Activated naive CD8-positive, alpha-beta T cell (primary cell): ENCODE measurements around the gene MEI1.
A peak's percentile ranks its signal among the peaks of the same experiment; 100 is the strongest.

Source experiments
- H3K27ac Mint-ChIP-seq: one replicate; pipeline ENCODE4 v1.8.0; 2021; ENCODE audit warnings: mixed read lengths
- H3K27me3 Mint-ChIP-seq: one replicate; pipeline ENCODE4 v1.8.0; 2021; ENCODE audit warnings: mixed read lengths
- H3K36me3 Mint-ChIP-seq: one replicate; pipeline ENCODE4 v1.8.0; 2021; ENCODE audit warnings: mixed read lengths
- H3K4me1 Mint-ChIP-seq: one replicate; pipeline ENCODE4 v1.8.0; 2021; ENCODE audit warnings: low read depth, mixed read lengths
- H3K4me3 Mint-ChIP-seq: one replicate; pipeline ENCODE4 v1.8.0; 2021; ENCODE audit warnings: mild to moderate bottlenecking, mixed read lengths
- H3K9me3 Mint-ChIP-seq: one replicate; pipeline ENCODE4 v1.8.0; 2021; ENCODE audit warnings: low read depth, mixed read lengths

MEI1 gene

DNA sequence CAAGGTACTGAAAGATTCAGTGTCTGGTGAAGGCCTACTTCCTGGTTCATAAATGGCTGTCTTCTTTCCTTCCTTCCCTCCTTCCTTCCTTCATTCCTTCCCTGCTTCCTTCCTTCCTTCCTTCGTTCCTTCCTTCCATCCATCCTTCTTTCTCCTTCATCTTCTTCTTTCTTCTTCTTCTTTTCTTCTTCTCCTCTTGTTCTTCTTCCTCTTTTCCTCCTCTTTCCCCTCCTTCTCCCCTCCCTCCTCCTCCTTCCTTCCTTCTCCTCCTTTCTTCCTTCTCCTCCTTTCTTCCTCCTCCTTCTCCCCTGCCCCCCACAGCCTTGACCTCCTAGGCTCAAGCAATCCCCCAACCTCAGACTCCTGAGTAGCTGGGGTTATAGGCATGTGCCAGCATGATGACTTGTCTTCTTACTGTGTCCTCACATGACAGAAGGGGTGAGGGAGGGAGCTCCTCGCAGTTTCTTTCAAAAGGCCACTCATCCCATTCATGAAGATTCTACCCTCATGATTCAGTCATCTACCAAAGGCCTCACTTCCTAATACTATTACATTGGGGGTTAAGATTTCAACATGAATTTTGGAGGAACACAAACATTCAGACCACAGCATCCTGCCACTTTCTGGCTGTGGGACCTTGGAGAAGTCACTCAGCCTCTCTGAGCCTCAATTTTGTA is 78.6 kb downstream of the MEI1 start:
- no peaks in the 10 kb centered on the region for H3K9me3 Mint-ChIP-seq
- H3K4me3 Mint-ChIP-seq: no peak overlapping the region
- H3K27me3 Mint-ChIP-seq: no peaks in the 10 kb centered on the region
- H3K4me1 Mint-ChIP-seq: peaks cover 49% of the 10 kb centered on the region
- peak overlapping the region; percentile 54 for H3K27ac Mint-ChIP-seq
- no peaks in the 10 kb centered on the region for H3K36me3 Mint-ChIP-seq

DNA sequence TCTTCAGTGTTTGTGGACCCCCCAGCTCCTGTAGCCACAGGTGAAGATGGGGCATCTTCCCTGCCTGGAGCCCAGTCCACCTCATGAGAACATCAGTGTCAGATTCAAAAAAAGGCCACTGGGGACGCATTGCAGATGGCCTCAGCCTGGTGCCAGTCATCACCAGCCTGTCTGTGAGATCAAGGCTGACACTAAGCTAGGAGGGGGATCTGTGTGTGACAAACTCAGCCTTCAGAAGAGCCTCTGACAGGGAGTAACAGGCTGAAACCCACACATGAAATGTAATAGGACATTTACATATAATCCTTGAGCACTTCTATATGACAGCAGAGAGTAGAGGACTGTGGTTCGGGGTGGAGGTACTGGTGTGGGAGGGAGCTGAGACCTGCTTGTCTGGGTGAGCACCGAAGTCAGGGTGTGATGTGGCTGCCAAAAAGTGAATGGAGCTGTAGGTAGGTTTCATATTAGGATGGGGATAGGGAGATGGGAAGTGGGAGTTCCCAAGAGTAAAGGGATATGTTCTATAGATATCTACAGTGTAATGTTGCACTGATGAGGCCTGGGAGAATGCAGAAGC is 80.7 kb downstream of the MEI1 start:
- H3K27ac Mint-ChIP-seq: peak overlapping the region; percentile 100

GRCh38 chr22:41780746-41781505 is 81.6 kb downstream of the MEI1 start:
- Mint-ChIP-seq H3K36me3 (peaks cover 3% of the 10 kb centered on the region), H3K27ac (peak overlapping the region; percentile 100), H3K4me3 (peak overlapping the region; percentile 87), H3K9me3 (no peaks in the 10 kb centered on the region), H3K27me3 (no peaks in the 10 kb centered on the region), H3K4me1 (peaks cover 65% of the 10 kb centered on the region)

More for the DNA sequence above, 80.7 kb downstream of the MEI1 start:
- Mint-ChIP-seq H3K9me3 (no peaks in the 10 kb centered on the region), H3K4me1 (peaks cover 65% of the 10 kb centered on the region), H3K27me3 (no peaks in the 10 kb centered on the region), H3K36me3 (peaks cover 3% of the 10 kb centered on the region), H3K4me3 (peak overlapping the region; percentile 87)

DNA sequence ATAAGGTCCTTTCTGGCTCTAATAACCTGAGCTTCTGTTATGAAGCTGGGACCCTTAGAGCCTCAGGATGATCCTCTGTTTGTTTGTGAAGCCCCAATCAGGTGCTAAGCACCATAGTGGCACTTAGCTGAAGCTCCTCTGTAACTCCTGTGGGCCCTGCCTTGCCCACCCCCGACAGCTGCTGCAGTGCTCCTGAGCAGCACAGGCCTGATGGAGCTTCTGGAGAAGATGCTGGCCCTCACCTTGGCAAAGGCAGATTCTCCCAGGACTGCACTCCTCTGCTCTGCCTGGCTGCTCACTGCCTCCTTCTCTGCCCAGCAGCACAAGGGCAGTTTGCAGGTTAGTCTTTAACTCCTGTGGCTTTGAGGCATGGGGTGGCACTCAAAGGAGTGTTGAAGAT is 82.2 kb downstream of the MEI1 start:
- Mint-ChIP-seq H3K27me3 (no peaks in the 10 kb centered on the region), H3K27ac (peak overlapping the region; percentile 100), H3K4me3 (peak overlapping the region; percentile 87), H3K36me3 (peaks cover 3% of the 10 kb centered on the region), H3K9me3 (no peaks in the 10 kb centered on the region), H3K4me1 (peaks cover 65% of the 10 kb centered on the region)

DNA sequence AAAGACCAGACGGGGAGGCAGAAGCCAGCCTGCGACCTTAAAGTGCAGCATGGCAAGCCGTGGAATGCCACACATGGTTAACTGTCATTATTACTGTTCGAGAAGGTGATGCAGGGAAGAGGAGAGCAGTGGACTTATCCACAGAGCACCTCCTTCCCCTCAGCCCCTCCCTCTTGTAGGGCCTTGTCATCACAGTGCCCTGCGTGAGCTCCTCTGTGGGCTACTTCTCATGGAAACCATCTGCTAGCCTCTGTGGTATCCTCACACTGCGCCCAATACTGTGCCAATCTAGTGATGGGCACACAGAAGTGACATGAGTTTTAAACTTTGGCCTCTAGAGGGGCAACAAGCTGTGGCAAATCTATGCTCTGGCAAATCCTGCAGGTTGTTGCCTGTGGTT is 83.0 kb downstream of the MEI1 start:
- Mint-ChIP-seq H3K9me3 (no peaks in the 10 kb centered on the region), H3K4me3 (peak overlapping the region; percentile 87), H3K27ac (peak overlapping the region; percentile 100), H3K4me1 (peaks cover 73% of the 10 kb centered on the region), H3K36me3 (peaks cover 3% of the 10 kb centered on the region), H3K27me3 (no peaks in the 10 kb centered on the region)

GRCh38 chr22:41782751-41783150 is 83.4 kb downstream of the MEI1 start:
- Mint-ChIP-seq H3K36me3 (peaks cover 3% of the 10 kb centered on the region), H3K4me3 (peak overlapping the region; percentile 87), H3K27me3 (no peaks in the 10 kb centered on the region), H3K4me1 (peaks cover 74% of the 10 kb centered on the region), H3K27ac (peak overlapping the region; percentile 100), H3K9me3 (no peaks in the 10 kb centered on the region)

DNA sequence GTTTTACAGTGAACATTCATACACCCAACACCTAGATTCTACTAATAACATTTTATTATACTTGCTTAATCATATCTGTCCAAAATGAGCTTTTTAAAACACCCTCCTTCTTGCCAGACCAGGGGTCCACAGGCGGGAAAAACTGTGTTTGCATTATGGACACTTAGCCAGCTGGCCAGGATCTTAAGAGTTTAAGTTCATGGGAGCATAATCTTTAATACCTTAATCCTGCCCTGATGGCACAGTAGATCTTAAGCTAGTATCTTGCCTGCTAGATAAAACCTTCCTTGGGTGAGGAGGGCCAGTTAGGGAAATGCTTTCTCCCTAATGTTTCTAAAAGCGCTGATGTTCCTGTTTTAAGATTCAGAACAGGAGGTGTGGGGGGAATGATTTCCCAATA is 88.0 kb downstream of the MEI1 start:
- Mint-ChIP-seq H3K4me3 (no peak overlapping the region), H3K27me3 (no peaks in the 10 kb centered on the region), H3K9me3 (no peaks in the 10 kb centered on the region), H3K36me3 (peaks cover 9% of the 10 kb centered on the region), H3K27ac (no peak overlapping the region), H3K4me1 (peaks cover 35% of the 10 kb centered on the region)

- H3K27ac Mint-ChIP-seq: no peak overlapping the region
- no peaks in the 10 kb centered on the region for H3K9me3 Mint-ChIP-seq
- H3K4me1 Mint-ChIP-seq: peaks cover 2% of the 10 kb centered on the region
- no peak overlapping the region for H3K4me3 Mint-ChIP-seq
- H3K27me3 Mint-ChIP-seq: no peaks in the 10 kb centered on the region
- peaks cover 13% of the 10 kb centered on the region for H3K36me3 Mint-ChIP-seq
Measured at GRCh38 chr22:41793871-41794270, 94.6 kb downstream of the MEI1 start.

DNA sequence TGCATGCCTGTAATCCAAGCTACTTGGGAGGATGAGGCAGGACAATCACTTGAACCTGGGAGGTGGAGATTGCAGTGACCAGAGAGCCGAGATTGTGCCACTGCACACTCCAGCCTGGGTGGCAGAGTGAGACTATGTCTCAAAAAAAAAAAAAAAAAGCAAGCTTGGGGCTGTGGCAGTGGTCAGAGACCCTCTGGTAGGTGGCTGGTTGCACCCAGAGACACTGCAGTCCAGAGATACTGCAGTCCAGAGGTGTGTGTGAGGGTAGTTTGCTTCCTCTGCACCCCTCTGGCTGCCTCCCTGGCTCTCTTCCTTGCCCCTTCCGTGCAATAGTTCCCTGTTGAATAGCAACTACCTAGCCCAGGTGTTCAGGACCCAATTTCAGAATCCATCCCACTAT is 99.4 kb downstream of the MEI1 start:
- H3K27ac Mint-ChIP-seq: peak overlapping the region; percentile 81
- H3K9me3 Mint-ChIP-seq: no peaks in the 10 kb centered on the region
- peaks cover 30% of the 10 kb centered on the region for H3K4me1 Mint-ChIP-seq
- peak overlapping the region; percentile 96 for H3K4me3 Mint-ChIP-seq
- H3K27me3 Mint-ChIP-seq: no peaks in the 10 kb centered on the region
- peaks cover 3% of the 10 kb centered on the region for H3K36me3 Mint-ChIP-seq

DNA sequence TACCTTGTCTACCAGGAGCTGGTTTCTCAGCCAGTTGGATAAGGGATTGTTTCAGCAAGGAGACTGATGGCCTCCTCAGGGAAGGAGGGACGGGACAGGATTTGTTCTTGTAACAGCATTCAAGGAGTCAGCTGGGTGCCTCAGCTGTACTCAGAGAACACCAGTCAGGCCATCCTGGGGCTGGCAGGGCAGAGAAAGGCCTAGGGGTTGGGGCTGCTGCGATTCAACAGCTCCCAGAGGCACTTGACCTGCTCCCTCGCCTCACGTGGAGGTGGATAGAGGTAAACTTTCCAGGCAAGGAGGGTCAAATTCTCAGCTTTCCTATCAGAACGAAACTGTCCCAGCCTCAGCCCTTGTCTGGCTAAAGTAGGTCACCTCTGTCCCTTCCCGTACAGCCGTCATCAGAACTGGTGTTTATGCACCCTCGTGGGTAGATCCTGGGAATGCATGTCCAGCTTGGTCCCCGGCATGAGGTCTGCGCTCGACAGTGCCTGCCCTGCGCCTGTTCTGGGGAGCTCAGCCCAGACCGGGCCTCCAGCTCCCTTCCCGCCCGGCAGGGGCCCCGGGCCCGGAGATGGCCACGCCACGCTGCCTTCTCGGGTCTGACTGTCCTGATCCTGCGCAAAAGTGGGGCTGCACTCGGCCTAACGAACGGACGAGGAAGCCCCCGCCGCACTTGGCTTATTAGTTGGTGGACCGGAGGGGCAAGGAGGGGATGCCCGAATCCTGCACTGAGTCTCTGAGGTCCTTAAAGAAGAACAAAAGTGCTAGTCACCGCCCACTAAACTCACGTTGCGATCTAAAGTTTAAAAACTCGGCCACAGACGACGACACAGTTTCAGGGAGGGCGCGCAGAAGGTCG is 100.4 kb downstream of the MEI1 start:
- Mint-ChIP-seq H3K27me3 (no peaks in the 10 kb centered on the region), H3K27ac (peak overlapping the region; percentile 95), H3K36me3 (no peaks in the 10 kb centered on the region), H3K4me3 (peak overlapping the region; percentile 96), H3K4me1 (peaks cover 35% of the 10 kb centered on the region), H3K9me3 (no peaks in the 10 kb centered on the region)

DNA sequence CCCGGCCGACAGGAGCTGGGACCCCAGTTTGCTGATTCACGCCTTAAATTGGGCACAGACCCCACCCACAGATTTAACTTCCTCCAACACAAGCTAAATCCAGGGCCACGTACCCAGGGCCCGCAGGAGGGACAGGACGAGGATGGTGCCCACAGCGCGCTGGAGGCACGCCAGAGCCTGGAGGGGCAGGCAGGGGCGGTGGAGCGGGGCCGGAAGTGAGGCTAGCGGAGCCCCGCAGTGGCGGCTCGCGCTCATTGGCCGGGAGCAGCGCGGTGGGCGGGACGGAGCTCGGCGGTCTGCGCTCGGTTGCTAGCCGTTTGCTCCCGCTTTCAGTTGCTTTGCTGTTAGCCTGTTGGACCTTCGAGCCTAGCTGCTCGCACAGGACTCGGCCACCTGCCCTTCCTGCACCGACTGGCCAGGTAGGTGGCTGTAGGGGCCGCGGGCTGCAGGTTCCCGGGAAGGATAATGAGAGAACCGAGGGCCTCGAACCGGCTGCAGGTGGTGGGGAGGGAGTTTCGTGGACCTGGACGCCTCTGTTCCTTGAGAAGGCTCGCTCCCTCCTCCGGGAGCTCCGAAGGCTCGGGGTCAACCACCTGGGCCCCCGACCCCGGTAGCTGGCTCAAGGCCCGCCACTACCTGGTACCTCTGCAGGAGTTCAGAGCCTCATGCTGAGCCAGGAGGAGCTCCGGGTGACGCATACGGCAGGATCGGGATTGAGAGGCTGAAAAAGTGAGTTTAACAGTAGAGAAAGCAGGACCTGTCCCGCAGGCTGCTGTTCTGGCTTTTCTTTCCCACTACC is 101.2 kb downstream of the MEI1 start, which contains the start of gene CCDC134:
Gene CCDC134 (plus strand): TSS at position 332 of the 799 bp plus-strand sequence. CDS start 8,212 bp downstream, outside the sequence.
- Mint-ChIP-seq H3K27ac (peak within 1 kb of the TSS; percentile 95), H3K4me1 (peaks cover 39% of the 10 kb centered on the region), H3K4me3 (peak within 1 kb of the TSS; percentile 96), H3K36me3 (no peaks in the 10 kb centered on the region), H3K9me3 (no peaks in the 10 kb centered on the region), H3K27me3 (no peaks in the 10 kb centered on the region)

- H3K4me3 Mint-ChIP-seq: peak overlapping the region; percentile 96
- peak overlapping the region; percentile 95 for H3K27ac Mint-ChIP-seq
- no peaks in the 10 kb centered on the region for H3K27me3 Mint-ChIP-seq
- no peaks in the 10 kb centered on the region for H3K9me3 Mint-ChIP-seq
- no peaks in the 10 kb centered on the region for H3K36me3 Mint-ChIP-seq
- peaks cover 41% of the 10 kb centered on the region for H3K4me1 Mint-ChIP-seq
Measured at GRCh38 chr22:41801147-41801819, 102.0 kb downstream of the MEI1 start.

DNA sequence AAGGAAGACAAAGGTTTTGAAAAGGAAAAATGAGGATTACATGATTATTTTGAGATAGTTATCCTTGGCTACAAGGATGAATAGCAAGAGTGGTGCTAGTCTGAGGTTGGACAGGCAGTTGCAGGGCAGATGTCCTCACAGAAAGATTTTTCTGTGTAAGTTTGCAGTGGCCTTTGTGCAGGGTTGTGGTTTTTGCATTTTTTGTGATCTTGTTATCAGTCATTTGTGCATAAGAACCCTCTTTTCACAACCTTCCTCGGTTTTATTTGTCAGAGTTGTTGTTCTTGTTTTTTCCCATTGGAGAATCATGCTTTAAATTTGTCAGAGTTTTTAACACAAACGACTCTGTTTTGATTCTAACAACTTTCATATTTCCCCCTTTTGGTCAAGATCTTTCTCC is 102.6 kb downstream of the MEI1 start:
- H3K4me1 Mint-ChIP-seq: peaks cover 41% of the 10 kb centered on the region

More for the DNA sequence above, 102.6 kb downstream of the MEI1 start:
- H3K9me3 Mint-ChIP-seq: no peaks in the 10 kb centered on the region
- no peaks in the 10 kb centered on the region for H3K27me3 Mint-ChIP-seq
- H3K27ac Mint-ChIP-seq: peak overlapping the region; percentile 95
- H3K36me3 Mint-ChIP-seq: no peaks in the 10 kb centered on the region
- peak overlapping the region; percentile 96 for H3K4me3 Mint-ChIP-seq
